GM12878 (cell line): ENCODE data around the gene GPR108. TPM values are rescaled to one million over a fixed set of nuclear protein-coding genes. Genes with fewer than 3 reads are reported as not detected.

Source experiments
- ATF7 ChIP-seq: fragments of 450-650 bp; IDR thresholded peaks from 2 replicates; pipeline ENCODE4 v1.6.1; 2016; ENCODE audit warnings: low read depth, mild to moderate bottlenecking
- BCL3 ChIP-seq: IDR thresholded peaks from 2 replicates; pipeline ENCODE4 v1.6.1; 2011; ENCODE audit warnings: borderline replicate concordance, low read depth, mild to moderate bottlenecking, moderate library complexity, low read length; ENCODE audit not compliant: insufficient read depth, poor library complexity, severe bottlenecking
- CBX5 ChIP-seq: sonication (generic); IDR thresholded peaks from 2 replicates; pipeline ENCODE4 v1.6.1; 2016; ENCODE audit warnings: low read depth, moderate library complexity, mild to moderate bottlenecking, inconsistent platforms
- CHD1 ChIP-seq: IDR thresholded peaks from 2 replicates; pipeline ENCODE4 v1.6.1; 2012; ENCODE audit warnings: low read depth, low read length, improper control_type of control experiment
- CREB1 ChIP-seq: IDR thresholded peaks from 2 replicates; pipeline ENCODE4 v1.6.1; 2012; ENCODE audit warnings: low read depth, mild to moderate bottlenecking, inconsistent platforms
- HSF1 ChIP-seq: fragments of 150-350 bp; IDR thresholded peaks from 2 replicates; pipeline ENCODE4 v1.6.1; 2014; ENCODE audit warnings: mild to moderate bottlenecking, low read depth, low read length
- IKZF1 ChIP-seq: fragments of 450-650 bp; conservative IDR thresholded peaks from 2 replicates; pipeline ENCODE4 v1.6.1; 2017; ENCODE audit warnings: antibody characterized with exemption, mild to moderate bottlenecking
- JUND ChIP-seq: IDR thresholded peaks from 2 replicates; pipeline ENCODE4 v1.6.1; 2012; ENCODE audit warnings: low read depth, mild to moderate bottlenecking, low read length, improper control_type of control experiment, moderate library complexity
- LARP7 ChIP-seq: fragments of 450-650 bp; IDR thresholded peaks from 2 replicates; pipeline ENCODE4 v1.6.1; 2017; ENCODE audit warnings: mild to moderate bottlenecking
- MEF2A ChIP-seq: IDR thresholded peaks from 2 replicates; pipeline ENCODE4 v1.6.1; 2011; ENCODE audit warnings: low read depth, mild to moderate bottlenecking, low read length, moderate library complexity; ENCODE audit not compliant: insufficient read depth
- MLLT1 ChIP-seq: fragments of 450-650 bp; IDR thresholded peaks from 2 replicates; pipeline ENCODE4 v1.6.1; 2016; ENCODE audit warnings: mild to moderate bottlenecking
- MYB ChIP-seq: fragments of 150-350 bp; IDR thresholded peaks from 2 replicates; pipeline ENCODE4 v1.6.1; 2014; ENCODE audit warnings: mild to moderate bottlenecking, low read depth, low read length, borderline replicate concordance
- NR2C2 ChIP-seq: IDR thresholded peaks from 2 replicates; pipeline ENCODE4 v1.6.1; 2011; ENCODE audit warnings: borderline replicate concordance, low read depth; ENCODE audit not compliant: control insufficient read depth, insufficient read length
- PAX5 ChIP-seq: IDR thresholded peaks from 2 replicates; pipeline ENCODE4 v1.6.1; 2011; ENCODE audit warnings: low read depth, low read length, borderline replicate concordance
- PKNOX1 ChIP-seq: fragments of 450-650 bp; IDR thresholded peaks from 2 replicates; pipeline ENCODE4 v1.6.1; 2016; ENCODE audit warnings: mild to moderate bottlenecking
- SIN3A ChIP-seq: IDR thresholded peaks from 2 replicates; pipeline ENCODE4 v1.6.1; 2012; ENCODE audit warnings: low read depth, low read length, improper control_type of control experiment
- SRF ChIP-seq, 2 experiments: IDR thresholded peaks; 2 replicates each; pipeline ENCODE4 v1.6.1; 2011; ENCODE audit warnings: low read depth in 2 of 2, low read length in 2 of 2, mild to moderate bottlenecking in 1 of 2, moderate library complexity in 1 of 2
- TBL1XR1 ChIP-seq: IDR thresholded peaks from 2 replicates; pipeline ENCODE4 v1.6.1; 2012; ENCODE audit warnings: low read depth, low read length, improper control_type of control experiment
- YBX1 ChIP-seq: fragments of 450-650 bp; IDR thresholded peaks from 2 replicates; pipeline ENCODE4 v1.6.1; 2016; ENCODE audit warnings: antibody characterized with exemption
- ZBTB40 ChIP-seq: fragments of 450-650 bp; IDR thresholded peaks from 2 replicates; pipeline ENCODE4 v1.6.1; 2016; ENCODE audit warnings: mild to moderate bottlenecking, moderate library complexity, borderline replicate concordance
- ZNF274 ChIP-seq: IDR thresholded peaks from one replicate; pipeline ENCODE4 v1.8.0; 2011; ENCODE audit not compliant: insufficient read length, insufficient read depth
- polyA plus RNA-seq, 11 experiments: library from polyadenylated mRNA; depleted of rRNA in 4 of 11; unstranded in 6 of 11; stranded (reverse) in 5 of 11; fragments of >200 nt; fragmentation: Nextera tagmentation in 4 of 11; fragmentation: Illumina TruSeq in 1 of 11; extraction: Ambion mirVana in 4 of 11; extraction: Trizol in 1 of 11; gene quantifications; 1 replicate in 1 of 11; 2 replicates in 10 of 11; pipeline versions ENCODE4 v1.2.1 to v1.2.3, GENCODE V29; 2011 to 2016; ENCODE audit warnings: inconsistent platforms in 2 of 11, missing spikeins in 2 of 11, low read depth in 1 of 11
- total RNA-seq, 4 experiments: library from RNA; depleted of rRNA in 3 of 4; stranded (reverse); fragments of >200 nt in 3 of 4; fragmentation: Illumina TruSeq in 1 of 4; extraction: Trizol in 1 of 4; gene quantifications; 2 replicates each; pipeline versions ENCODE4 v1.2.1 to v1.2.3, GENCODE V29; 2013 to 2021

Gene GPR108
- total and polyA plus RNA-seq, 10 of the 15 experiments (the other 5 are each of a cell fraction or from before 2014, with no cell fraction given) = 4.4 to 87.2 (median 57.1) TPM

GRCh38 chr19:6738787-6739389 lies 1.5 kb upstream of the GPR108 start (continued):
- TF ChIP-seq SIN3A (no peak), ZNF274 (no peak), CHD1 (no peak), MLLT1 (0 out of 2 replicates have a peak, but pooled peaks have one; percentile 13), SRF (IDR thresholded peaks at IDR 0.05; ENCODE audit: low read depth in 2 of 2, low read length in 2 of 2) (no peak), CBX5 (no peak), NR2C2 (no peak), ATF7 (0 out of 2 replicates have a peak, but pooled peaks have one; percentile 13), BCL3 (no peak), CREB1 (no peak), IKZF1 (peak; percentile 25; the same call in 1 of the 2 replicates), PAX5 (no peak), TBL1XR1 (no peak), MEF2A (no peak), JUND (0 out of 2 replicates have a peak, but pooled peaks have one; percentile 5), LARP7 (no peak), YBX1 (no peak), PKNOX1 (no peak), ZBTB40 (no peak), HSF1 (no peak), MYB (no peak)
